ENCODE results near the gene PTGER3. TPM values are rescaled to one million over a fixed set of nuclear protein-coding genes. Genes with fewer than 3 reads are reported as not detected.

Gene PTGER3
- total RNA-seq, 4 donors from 2014 or later = 0.12 to 1.5 (median 0.29) TPM; not detected in 1

GRCh38 chr1:70973754-70974153, 73.9 kb downstream of the PTGER3 start:
- ATAC-seq (no peak), DNase-seq (no peak)
- intact Hi-C loops (cut with DNase I; ENCODE audit: low total_unique reads) (no loop called here), in situ Hi-C loops (cut with MboI; ENCODE audit: low sequenced_read_pairs in 4 of 4) (no loop called here)
- Histone ChIP-seq H3K4me1 (no peaks in the 10 kb centered on the region), H3K27me3 (no peaks in the 10 kb centered on the region), H3K4me3 (no peak overlapping the region), H3K9me3 (no peaks in the 10 kb centered on the region), H3K36me3 (no peaks in the 10 kb centered on the region), H3K27ac (no peak overlapping the region)
- TF ChIP-seq POLR2A (IDR thresholded peaks at IDR 0.05) (no peak), CTCF (IDR thresholded peaks at IDR 0.05 in 4 of 5, conservative IDR thresholded peaks at IDR 0.05 in 1 of 5) (no peak)

- ATAC-seq (no peak), DNase-seq (no peak)
- H3K4me3 ChIP-seq = no peak overlapping the region
- no peak overlapping the region for H3K27ac ChIP-seq
- no peaks in the 10 kb centered on the region for H3K36me3 ChIP-seq
- no peaks in the 10 kb centered on the region for H3K9me3 ChIP-seq
- in situ Hi-C loops (cut with MboI; ENCODE audit: low sequenced_read_pairs in 4 of 4) (no loop called here), intact Hi-C loops (cut with DNase I; ENCODE audit: low total_unique reads) (no loop called here)
- no peaks in the 10 kb centered on the region for H3K27me3 ChIP-seq
- TF ChIP-seq POLR2A (IDR thresholded peaks at IDR 0.05) (no peak), CTCF (IDR thresholded peaks at IDR 0.05 in 4 of 5, conservative IDR thresholded peaks at IDR 0.05 in 1 of 5) (no peak)
- H3K4me1 ChIP-seq = no peaks in the 10 kb centered on the region
These were observed 77.2 kb downstream of the PTGER3 start for GRCh38 chr1:70970407-70970806.

GRCh38 chr1:70966018-70966638, 81.5 kb downstream of the PTGER3 start:
- in situ Hi-C loops (cut with MboI; ENCODE audit: low sequenced_read_pairs in 4 of 4) (no loop called here), intact Hi-C loops (cut with DNase I; ENCODE audit: low total_unique reads) (no loop called here)
- H3K9me3 ChIP-seq = no peaks in the 10 kb centered on the region
- DNase-seq (no peak), ATAC-seq (no peak)
- no peak for TF ChIP-seq POLR2A (IDR thresholded peaks at IDR 0.05)
- peak in 1 of 5 experiments; percentile 19 for TF ChIP-seq CTCF (IDR thresholded peaks at IDR 0.05 in 4 of 5, conservative IDR thresholded peaks at IDR 0.05 in 1 of 5)
- H3K4me1 ChIP-seq = no peaks in the 10 kb centered on the region
- no peak overlapping the region for H3K27ac ChIP-seq
- H3K27me3 ChIP-seq = no peaks in the 10 kb centered on the region
- no peak overlapping the region for H3K4me3 ChIP-seq
- H3K36me3 ChIP-seq = no peaks in the 10 kb centered on the region

- ATAC-seq = no peak
- Histone ChIP-seq H3K4me3 (no peak overlapping the region), H3K4me1 (no peaks in the 10 kb centered on the region), H3K9me3 (no peaks in the 10 kb centered on the region), H3K27me3 (no peaks in the 10 kb centered on the region), H3K36me3 (no peaks in the 10 kb centered on the region), H3K27ac (no peak overlapping the region)
- intact Hi-C loops (cut with DNase I; ENCODE audit: low total_unique reads) = no loop called here
- TF ChIP-seq POLR2A (IDR thresholded peaks at IDR 0.05) (no peak), CTCF (IDR thresholded peaks at IDR 0.05 in 4 of 5, conservative IDR thresholded peaks at IDR 0.05 in 1 of 5) (no peak)
- no peak for DNase-seq
- in situ Hi-C loops (cut with MboI; ENCODE audit: low sequenced_read_pairs in 4 of 4) = no loop called here
These were observed 84.2 kb downstream of the PTGER3 start for GRCh38 chr1:70963374-70963773.

Data from gastrocnemius medialis (tissue), 4 donors.